GM12891 (cell line): ENCODE data around the gene NIPA2.

Experiments
- PAX5 ChIP-seq: IDR thresholded peaks from 2 replicates; pipeline ENCODE4 v1.6.1; 2011; ENCODE audit warnings: low read length, moderate library complexity, mild to moderate bottlenecking; ENCODE audit not compliant: insufficient read depth, severe bottlenecking
- POLR2AphosphoS5 ChIP-seq: IDR thresholded peaks from 2 replicates; pipeline ENCODE4 v1.6.1; 2011; ENCODE audit warnings: low read depth, low read length, control low read depth

DNA sequence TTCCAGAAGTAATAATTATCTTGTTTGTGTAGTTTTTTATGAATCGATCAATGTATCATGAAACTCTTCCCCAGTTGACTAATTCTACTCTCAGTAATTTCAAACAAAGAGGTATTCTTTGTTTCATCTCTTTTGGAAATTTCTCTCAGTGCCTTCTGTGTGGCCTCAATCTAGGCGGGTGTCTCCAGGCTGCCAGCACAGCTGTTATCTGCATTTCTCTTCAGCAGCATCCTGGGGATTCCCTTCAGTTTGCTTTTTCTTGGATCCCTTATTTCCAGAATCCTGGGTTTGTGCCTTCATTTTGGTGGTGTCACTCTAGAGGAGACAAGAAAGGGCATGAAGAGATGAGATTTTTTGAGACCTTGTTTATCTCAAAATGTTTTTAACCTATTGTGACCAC, 22.7 kb downstream of the NIPA2 start:
- TF ChIP-seq POLR2AphosphoS5 (no peak), PAX5 (no peak)
